Epidermal melanocyte (primary cell): ENCODE results near the gene TTC28.

Source experiments
- DNase-seq: peaks from one replicate; pipeline ENCODE4 v3.0.0; 2011; ENCODE audit warnings: low spot score; ENCODE audit not compliant: insufficient read length

The TTC28 gene

DNA sequence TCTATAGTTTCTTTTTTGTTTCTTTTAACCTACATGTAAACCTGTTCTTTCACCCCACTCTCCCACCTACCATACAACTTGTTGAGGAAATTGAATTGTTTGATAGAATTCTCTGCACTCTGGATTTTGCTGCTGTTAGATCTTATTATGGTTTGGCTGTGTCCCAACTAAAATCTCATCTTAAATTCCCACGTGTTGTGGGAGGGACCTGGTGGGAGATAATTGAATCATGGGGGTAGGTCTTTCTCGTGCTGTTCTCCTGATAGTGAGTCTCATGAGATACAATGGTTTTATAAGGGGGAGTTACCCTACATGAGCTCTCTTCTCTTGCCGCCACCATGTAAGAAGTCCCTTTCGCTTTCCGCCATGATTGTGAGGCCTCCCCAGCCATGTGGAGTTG, 745.6 kb downstream of the TTC28 start:
- no peak for DNase-seq

DNA sequence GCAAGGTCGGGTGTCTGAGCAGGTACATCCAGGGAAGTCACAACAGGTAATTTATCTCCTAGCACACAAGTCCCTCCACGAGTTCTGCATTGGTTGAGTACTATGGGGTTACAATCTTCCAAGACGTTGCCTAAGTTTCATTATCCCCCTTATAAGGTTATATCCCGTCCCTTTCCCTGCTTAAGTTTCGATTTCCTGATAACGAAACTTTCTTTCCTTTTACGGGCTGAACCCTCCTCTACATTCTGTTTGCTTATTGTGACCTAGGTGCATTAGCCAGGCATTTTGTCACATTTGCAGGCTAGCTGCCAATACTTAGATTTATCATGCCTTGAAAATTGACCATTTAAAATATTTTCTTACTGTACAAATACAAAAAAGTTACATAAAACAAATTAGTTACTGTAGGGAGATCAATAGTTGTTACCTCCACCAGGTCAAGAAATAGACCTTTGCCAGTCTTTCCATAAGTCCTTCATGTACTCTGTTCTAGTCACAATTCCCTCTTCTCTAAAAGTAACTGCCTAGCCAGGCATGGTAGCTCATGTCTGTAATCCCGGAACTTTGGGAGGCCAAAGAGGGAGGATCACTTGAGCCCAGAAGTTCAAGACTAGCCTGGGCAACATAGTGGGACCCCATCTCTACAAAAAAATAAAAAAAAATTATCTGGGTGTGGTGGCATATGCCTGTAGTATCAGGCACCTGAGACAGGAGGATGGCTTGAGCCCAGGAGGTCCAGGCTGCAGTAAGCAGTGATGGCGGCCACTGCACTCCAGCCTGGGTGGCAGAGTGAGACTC, 746.3 kb downstream of the TTC28 start:
- no peak for DNase-seq

DNA sequence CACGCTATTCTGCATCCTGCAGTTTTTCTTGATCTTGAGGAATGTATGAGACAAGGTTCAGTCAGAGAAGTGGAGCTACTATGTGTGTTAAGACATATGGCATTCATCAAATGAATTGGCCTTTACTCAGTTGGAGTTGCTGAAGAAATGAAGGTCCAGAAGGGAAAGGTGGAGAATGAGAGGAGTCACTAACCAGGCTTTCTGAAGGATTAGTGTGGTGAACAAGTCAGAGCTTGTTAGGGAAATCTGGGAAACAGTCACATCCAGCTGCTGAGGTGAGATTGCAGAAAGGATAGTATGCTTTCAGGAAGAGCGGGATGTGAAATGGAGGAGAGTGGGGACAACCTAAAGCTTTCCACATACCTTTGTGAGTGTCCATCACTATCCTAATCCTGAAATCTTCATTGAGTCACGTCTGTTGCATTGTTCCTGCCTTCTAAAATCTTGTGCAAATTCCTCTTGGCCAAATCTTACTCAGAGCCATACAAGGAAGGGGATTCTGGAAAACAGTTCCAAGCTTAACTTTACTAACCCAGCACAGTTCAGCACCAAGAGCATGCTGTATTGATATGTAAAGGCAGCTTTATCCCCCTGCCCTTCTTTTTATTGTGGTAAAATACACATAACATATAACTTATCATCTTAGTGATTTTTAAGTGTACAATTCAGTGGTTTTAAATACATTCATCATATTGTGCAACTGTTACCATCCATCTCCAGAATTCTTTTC, 749.1 kb downstream of the TTC28 start:
- no peak for DNase-seq
